Femur (tissue), 1 donor: ENCODE measurements around the gene PIPOX.

Experiments used
- DNase-seq: peaks from one replicate; pipeline ENCODE4 v3.0.0-alpha.2; 2017

Gene PIPOX

GRCh38 chr17:29049541-29050145 is 6.7 kb downstream of the PIPOX start:
- DNase-seq = no peak

DNA sequence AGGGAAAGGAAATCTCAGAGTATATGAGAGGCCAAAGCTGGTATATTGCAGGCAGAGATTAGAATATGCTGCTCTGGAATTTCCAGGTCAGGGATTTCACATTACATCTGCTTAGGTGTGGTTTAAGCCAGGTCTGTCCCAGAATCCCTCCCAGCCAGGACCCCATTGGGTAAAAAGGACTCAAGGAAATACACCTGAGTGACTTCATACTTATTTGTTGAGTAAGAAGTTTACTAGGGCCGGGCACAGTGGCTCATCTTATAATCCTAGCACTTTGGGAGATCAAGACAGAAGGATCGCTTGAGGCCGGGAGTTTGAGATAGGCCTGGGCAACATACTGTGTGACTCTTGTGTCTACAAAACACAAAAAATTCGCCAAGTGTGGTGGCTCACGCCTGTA is 7.2 kb downstream of the PIPOX start:
- DNase-seq = no peak

DNA sequence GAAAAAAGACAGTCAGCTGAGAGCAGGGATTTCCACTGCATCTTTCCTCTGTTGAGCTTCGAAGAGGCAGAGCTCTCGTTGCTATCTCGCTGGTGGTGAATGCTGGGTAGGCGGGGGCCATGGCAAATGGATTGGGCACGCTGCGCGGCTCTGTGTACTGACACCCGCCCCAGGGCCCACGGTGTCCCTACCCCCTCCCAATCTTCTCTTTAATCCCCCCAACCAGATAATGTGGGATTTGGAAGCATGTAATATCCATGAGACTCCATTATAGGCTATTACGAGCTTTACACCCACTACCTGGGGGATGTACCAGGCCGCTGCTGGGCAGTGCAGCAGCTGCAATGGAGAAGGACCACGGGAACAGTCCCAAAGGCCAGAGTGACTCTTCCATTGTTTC is 8.3 kb downstream of the PIPOX start:
- no peak for DNase-seq

DNA sequence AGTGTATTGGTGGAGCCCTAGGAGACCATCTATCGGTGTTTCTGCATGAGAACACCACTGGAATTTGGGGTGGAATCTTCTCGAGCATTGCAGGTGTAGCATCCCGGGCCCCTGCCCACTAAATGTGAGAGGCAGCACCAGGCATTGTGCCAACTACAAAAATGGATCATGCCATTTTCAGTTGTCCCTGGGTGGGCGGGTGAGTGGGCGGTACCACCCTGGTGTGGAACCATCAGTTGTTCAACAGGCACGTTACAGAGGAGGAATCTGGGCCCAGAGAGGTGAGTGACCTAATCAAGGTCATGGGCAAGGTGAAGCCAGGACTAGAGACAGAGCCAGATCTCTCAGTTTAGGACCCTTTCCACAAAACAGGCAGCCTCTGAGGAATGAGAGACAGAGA is 8.8 kb downstream of the PIPOX start:
- no peak for DNase-seq

DNA sequence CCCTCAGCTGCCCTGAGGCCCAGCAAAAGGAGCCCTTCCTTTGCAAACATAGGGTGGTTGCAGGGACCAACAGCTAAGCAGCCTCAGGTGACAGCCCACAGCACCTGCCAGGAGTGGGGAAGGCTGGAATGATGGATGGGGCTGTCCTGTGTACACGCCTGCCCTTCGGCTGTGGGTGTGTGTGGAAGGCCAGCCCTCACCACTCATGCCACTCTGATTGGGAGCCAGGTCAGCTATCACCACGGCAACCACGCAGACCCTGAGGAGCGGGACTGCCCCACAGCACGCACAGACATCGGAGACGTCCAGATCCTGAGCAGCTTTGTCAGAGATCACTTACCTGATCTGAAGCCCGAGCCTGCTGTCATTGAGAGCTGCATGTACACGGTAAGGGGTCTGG is 11.9 kb downstream of the PIPOX start:
- DNase-seq = no peak

DNA sequence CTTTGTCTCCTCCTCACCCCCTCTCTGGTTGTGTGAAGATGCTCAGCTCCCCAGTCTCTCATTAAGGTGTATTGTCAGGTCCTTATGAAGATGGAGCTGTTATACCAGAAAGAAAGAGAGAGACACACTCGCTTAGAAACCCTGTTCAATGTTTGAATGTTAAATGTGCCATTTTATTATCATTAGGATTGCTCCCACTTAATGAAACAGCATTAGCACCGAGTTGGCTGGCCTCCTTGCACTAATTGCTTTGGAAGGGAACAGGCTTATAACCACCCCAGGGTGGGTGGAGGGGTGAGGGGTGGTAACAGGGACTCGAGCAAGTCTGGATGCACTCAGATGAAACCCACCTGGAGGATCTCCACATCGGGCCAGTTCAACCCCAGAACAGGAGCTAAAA is 14.4 kb downstream of the PIPOX start:
- no peak for DNase-seq

DNA sequence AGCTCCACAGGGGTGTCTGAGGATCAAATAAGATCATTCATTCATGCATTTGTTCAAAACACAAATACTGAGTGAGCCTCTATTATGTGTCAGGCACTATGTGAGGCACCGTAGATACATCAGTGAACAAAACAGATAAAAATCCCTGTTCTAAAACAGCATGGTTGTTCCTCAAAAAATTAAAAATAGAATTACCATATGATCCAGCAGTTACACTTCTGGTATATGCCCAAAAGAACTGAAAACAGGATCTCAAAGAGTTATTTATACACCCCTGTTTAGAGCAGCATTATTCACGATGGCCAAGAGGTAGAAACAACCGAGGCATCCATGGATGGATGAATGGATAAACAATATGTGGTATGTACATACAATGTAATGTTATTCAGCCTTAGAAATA is 15.4 kb downstream of the PIPOX start:
- no peak for DNase-seq

DNA sequence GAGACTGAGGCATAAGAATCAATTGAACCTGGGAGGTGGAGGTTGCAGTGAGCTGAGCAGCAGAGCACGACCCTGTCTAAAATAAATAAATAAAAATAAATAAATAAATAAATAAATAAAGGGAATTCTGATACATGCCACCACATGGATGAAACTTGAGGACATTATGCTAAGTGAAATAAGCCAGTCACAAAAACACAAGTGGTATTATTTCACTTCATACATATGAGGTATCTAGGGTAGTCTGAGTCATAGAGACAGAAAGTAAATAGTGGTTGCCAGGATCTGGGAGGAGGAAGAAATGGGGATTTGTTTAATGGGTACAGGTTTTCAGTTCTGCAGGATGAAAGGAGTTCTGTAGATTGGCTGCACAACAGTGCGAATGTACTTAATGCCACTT is 16.3 kb downstream of the PIPOX start:
- no peak for DNase-seq

DNA sequence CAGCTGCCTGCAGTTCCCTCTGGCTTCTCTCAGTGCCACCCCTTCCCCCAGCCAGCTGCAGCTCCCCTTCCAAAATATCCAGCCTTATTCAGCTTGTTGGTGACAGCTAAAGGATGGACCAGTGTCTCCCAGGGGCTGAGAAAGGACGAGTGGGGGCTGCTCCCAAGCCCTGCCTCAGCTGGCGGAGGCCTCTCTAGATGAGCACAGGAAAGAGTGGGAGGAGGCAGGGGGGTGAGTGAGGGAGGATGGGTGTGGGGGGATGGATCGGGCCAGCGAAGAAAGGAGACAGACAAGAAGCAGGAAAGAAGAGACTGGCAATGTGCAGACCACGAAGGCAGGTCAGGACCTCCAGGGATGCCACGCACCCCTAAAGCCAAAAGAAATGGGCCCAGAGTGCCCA is 17.5 kb downstream of the PIPOX start:
- DNase-seq = no peak

- DNase-seq = no peak
These were observed 18.1 kb downstream of the PIPOX start for GRCh38 chr17:29061036-29061435.

GRCh38 chr17:29062215-29062614 is 19.3 kb downstream of the PIPOX start:
- DNase-seq = no peak

DNA sequence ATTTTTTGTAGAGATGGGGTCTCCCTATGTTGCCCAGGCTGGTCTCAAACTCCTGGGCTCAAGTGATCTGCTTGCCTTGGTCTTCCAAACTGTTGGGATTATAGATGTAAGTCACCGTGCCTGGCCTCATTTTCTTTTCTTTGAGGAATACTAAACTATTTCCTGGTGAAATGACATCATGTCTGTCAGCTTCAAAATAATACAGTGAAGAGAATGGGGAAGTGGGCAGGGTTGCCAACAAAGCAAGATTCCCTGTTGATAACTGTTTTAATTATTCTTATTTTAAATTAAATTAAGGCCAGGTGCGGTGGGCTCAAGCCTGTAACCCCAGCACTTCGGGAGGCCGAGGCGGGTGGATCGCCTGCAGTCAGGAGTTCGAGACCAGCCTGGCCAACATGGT is 21.1 kb downstream of the PIPOX start:
- no peak for DNase-seq

DNA sequence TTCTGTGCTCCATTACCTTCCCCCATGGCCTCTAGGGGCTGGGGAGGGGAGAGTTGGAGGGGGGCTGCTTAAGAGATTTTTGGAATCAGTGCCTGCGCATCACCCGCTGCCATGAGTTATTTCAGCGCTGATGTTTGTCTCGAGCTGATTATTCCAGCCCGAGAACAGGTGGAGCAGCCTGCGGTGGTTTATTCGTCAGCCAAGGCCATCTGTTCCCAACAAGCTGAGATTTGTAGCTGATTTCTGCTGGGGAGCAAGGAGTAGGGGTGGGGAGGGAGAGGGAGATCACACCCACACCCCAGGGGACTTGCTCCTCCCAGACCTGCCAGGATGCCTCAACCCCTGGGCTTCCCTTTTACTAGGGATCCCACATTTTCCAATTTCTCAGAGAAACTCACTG is 23.1 kb downstream of the PIPOX start:
- DNase-seq = no peak

GRCh38 chr17:29066606-29067005 is 23.7 kb downstream of the PIPOX start:
- no peak for DNase-seq

DNA sequence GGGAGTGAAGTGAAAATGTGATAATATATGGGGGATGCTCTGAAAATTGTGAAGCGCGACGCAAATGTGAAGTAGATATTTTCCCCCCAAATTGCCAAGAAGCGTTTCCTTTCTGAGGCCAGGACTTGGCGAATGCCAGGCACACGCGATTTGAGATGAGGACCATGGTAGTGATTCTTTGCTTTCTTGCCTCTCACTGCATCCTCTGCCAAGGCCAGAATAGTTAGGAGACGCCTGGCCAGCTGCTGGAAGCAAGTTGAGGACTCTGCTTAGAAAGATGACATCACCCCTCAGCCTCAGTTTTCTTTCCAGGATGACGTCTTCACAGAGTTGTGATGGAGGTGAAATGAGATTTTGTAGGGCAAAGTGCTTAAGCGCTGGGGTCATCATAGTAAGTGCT is 25.9 kb downstream of the PIPOX start:
- DNase-seq = peak; percentile 64

GRCh38 chr17:29069526-29070041 is 26.6 kb downstream of the PIPOX start:
- DNase-seq = peak; percentile 62

DNA sequence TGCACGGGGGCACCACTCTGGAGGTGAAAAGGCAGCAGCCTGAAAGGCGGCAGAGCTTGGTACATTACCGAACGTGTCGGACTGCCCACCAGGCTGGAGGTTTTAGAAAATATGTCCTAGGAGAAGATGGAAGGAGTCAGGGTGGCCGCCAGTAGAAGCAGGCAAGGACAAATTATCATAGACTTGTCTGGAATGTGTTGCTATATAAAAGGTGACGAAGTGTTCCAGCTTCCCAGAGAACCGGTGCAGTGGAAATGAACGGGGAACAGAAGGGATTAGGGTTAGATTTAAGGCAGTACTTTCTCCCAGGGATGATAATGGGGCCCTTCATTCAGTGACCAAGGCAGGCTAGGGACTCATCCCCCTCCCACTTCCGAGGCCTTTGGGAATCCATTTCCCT is 27.4 kb downstream of the PIPOX start:
- no peak for DNase-seq

DNA sequence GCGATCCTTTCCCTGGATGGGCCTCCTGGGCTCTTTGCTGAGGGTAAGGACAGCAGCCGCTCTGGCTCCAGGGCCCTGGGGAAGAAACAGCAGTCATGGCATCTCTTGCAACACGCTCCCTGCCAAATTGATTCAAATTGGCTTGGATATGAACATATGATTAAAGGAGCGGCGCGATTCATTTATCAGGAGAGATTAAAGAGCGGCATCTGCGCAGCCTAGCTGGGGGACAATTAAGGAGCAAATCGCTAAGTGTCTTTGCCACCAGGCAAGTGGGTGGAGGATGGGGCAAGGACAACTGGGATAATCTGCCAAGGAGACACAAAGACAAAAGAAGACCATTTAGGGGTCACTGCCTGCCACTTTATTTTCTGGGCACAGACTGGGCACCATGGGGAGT is 27.8 kb downstream of the PIPOX start:
- DNase-seq = no peak

DNA sequence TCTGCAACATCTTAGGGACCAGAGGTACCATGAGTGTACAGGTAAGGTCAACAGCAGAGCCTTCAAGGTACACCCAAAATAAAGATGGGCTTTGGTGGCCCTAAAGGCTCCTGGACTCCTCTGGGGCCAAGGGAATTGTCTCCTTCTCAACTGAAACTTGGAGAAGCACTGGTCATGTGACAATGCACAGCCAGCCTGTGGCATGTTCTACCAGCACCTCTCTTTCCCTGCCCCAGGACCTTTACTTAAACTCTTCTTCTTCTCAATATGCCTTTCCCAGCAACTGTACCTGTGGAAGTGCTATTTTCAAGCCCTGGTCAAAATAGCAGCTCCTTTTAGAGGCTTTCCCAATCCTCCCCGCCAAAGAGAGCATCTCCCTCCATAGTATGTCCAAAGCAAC is 28.4 kb downstream of the PIPOX start:
- no peak for DNase-seq

DNA sequence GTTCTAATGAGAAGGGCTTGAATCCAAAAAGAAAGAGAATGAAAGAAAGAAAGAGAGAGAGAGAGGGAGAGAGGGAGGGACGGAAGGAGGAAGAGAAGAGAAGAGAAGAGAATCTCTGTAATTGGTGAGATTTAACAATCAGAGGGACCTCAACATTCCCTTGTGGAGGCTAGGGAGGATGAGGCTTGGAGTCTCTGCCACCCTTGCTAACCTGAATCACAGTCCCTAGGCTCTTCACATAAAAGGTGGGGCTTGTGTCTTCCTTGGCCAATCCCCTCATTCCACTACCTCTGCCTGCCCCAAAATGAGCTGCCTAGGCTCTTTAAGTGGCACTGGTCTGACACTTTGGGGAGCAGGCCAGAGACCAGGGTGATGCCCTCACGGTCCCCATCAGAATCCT is 30.1 kb downstream of the PIPOX start:
- no peak for DNase-seq

DNA sequence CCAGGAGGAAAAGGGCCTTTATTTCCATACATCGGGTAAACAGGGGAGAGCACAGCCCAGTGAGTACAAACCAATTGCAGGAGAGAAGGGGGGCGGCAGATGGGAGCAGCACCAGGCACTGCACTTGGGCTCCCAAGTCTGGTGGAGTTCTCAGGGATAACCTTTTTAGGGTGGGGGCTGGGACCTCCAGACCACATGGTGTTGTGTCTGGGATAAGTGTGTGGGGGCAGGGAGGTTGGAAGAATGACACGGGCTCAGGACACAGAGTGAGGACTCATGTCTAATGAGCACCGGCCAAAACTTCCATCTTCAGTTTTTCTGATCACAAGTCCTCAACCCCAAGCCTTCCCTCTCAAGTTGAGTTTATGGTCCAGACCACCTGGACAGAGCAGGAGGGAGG is 30.6 kb downstream of the PIPOX start:
- DNase-seq = no peak

- no peak for DNase-seq
These were observed 31.5 kb downstream of the PIPOX start for GRCh38 chr17:29074488-29074887.

- no peak for DNase-seq
These were observed 33.1 kb downstream of the PIPOX start for GRCh38 chr17:29076087-29076486.

GRCh38 chr17:29076722-29077121 is 33.8 kb downstream of the PIPOX start:
- no peak for DNase-seq

DNA sequence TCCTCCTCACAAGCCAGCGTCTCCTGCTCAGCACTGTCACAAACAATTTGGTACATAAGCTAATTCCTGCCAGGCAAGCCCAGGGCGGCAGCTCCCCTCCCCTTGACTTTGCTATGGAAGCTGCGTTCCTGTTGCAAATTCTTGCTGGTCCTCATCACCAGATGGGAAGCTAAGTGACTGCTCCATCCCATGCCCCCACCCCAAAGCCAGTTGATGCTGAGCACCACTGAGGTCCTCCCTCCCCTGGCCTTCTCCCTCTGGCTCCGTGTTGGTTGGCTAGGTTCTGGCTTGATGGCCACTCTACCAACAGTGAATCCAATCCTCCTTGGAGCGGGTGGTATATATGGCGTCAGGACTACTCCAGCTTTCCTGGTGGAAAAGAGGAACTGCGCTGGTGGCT is 34.4 kb downstream of the PIPOX start:
- DNase-seq = no peak
